Femur (tissue), 1 donor: ENCODE results near the gene ZNHIT1.
"Not testable (repeated sequence)": the region's sequence is repeated elsewhere in the genome, so short reads cannot be mapped to it uniquely, and the experiment has no call there.

Source experiments
- DNase-seq: peaks from one replicate; pipeline ENCODE4 v3.0.0-alpha.2; 2017

Gene ZNHIT1

DNA sequence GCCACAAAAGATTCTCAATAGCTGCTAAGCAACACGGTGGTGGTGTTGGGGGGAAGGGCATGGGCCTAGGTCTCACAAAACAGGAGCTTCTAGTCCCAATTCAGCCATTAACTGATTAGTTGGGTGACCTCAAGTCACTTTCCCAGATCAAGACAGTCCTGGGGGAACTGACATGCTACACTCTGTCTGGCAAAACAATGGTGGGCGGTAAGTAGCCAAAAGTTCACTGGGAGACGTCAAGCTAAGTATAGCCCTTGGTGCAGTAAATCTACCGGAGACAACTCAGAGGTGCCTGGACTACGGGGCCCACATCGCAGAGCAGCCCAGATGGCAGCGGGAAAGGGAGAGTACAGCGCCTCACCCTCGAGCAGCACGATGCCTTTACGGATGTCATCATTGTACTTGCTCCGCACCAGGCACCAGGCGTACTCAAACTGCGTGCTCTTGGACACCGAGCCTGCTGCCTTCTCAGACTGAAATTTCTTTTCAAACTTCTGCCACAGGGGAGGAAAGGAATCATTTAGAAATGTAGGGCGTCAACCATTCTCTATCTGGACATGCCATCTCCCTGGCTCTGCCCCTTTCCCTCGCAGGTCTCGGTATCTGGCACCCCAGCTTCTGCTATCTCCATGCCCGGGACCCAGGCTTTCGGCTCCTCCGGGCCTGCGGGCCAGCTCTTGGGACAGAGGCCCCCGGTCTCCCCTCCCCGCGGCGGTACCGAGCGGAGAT is 25.8 kb downstream of the ZNHIT1 start:
- no peak for DNase-seq

DNA sequence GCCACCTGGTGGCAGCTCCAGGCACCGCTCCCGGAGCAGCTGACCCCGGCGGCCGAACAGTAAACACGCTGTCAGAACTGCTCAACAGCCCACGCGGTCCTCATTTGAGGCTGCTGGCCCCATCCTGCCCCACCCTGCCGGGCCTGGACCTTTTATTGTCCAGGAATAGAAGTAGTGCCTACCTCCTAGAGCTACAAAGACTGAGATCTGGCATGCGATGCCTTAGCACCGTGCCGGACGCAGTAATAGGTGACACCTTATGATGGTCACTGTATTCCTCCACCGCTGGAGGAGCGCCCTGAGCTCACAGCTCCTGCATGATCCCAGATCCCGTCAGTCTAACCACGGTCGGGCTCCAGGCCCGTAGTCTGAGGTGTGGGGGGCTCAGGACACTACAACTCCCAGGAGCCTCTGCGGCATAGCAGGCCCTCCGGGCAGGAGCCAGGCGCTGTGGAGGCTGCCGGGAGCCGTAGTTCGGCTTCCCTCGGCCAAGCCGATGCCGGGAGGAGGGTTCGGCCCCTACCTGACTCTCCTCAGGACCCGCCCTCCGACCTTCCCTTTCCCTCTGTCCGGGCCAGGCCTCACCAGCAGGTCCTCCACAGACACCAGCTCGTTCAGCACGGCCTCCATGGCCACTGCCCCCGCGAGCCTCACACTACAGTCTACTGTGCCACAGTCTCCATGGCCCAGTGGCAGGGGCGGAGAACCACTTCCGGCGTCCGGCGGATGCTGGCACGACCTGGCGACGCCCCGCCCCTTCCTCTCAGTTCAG is 26.6 kb downstream of the ZNHIT1 start, which contains the start of gene FIS1:
Gene FIS1 (minus strand): TSS at position 707 of the 772 bp plus-strand sequence. CDS start 77 bp downstream, at position 630.
- DNase-seq, result peak; percentile 96

DNA sequence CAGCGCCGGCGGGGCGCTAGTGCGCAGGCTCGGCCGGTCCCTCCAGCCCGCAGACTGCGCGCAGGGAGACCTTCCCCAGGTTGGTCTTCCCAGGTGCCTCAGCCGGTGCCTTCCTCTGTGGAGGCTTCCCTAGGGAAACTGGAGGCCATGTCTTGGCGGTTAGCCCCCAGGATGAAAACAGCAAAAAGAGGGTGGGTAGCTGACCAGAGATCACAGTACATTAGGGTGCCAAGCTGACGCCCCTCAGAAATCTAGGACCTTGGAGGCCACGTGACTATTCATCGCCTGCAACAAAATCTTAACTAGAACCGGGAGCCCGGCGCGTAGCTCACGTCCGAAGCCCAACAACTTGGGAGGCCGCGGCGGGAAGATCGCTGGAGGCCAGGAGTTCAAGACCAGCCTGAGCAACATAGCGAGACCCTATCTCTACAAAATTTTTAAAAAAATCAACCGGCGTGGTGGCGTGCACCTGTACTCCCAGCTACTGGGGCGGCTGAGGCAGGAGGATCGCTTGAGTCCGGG is 27.2 kb downstream of the ZNHIT1 start:
- DNase-seq, result no peak

DNA sequence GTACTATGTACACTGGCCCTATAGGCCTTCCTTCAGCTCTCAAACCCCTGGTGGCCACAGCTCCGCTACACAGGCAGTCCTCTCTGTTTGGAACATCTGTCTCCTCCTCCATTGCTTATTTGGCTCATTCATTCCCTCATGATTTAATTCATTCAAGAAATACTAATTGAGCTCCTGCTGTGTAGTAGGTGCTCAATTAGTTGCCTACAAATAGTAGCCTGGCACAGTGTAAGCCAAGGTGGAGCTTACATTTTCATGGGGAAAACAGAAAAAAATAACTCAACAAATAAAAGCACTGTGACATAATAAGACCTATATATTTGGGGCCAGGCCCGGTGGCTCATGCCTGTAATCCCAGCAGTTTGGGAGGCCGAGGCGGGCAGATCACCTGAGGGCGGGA is 30.3 kb downstream of the ZNHIT1 start:
- DNase-seq, result no peak

- no peak for DNase-seq
These were observed 32.4 kb downstream of the ZNHIT1 start for GRCh38 chr7:101250324-101250723.

DNA sequence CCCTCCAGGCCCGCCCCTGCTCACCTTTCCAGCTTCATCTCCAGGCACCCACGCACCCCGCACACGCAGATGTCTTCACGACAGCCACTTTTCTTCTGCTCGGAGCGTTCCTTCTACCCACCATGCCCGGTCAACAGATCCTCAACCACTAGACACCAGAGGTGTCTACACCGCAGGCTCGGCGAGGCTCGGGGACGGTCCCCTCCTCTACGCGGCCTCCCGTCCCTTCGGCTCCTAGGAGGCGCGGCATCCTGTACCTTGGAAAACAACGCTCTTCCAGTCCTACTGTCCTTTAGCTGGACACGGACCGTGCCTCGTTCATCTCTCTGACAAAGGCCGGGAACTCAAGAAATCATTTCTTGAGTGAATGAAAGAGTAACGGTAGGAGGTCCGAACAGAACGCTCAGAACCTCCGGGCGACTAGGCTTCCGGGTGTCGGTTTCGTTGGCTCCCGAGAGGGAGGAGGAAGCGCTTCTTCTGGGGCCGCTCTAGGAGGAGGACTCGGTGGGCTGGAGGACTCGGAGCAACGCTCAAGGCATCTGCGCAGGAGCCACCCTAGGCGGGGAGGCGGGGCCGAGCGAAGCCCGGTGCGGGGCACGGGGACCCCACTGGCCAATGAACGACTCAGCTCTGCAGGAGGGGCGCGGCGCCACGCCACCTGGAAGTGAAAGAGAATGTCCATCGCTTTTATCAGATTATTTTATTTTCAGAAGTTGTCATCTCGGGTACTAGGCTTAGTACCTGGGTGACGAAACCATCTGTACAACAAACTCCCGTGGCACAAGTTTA is 34.1 kb downstream of the ZNHIT1 start:
- peak; percentile 98 for DNase-seq

DNA sequence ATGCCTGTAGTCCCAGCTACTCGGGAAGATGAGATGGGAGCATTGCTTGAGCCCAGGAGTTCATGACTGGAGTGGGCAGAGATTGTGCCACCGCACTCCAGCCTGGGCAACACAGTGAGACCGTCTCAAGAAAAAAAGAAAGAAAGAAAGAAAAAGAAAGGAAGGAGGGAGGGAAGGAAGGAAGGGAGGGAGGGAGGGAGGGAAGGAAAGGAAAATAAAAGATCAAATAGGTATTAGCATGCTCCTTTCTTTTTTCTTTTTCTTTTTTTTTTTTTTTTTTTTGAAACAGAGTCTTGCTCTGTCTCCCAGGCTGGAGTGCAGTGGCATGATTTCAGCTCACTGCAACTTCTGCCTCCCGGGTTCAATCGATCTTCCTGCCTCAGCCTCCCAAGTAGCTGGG is 35.2 kb downstream of the ZNHIT1 start:
- not testable (repeated sequence) for DNase-seq

- DNase-seq, result no peak
These were observed 37.8 kb downstream of the ZNHIT1 start for GRCh38 chr7:101255796-101256195.

- DNase-seq, result no peak
These were observed 40.3 kb downstream of the ZNHIT1 start for GRCh38 chr7:101258243-101258731.

- DNase-seq, result not testable (repeated sequence)
These were observed 46.2 kb downstream of the ZNHIT1 start for GRCh38 chr7:101264102-101264706.

DNA sequence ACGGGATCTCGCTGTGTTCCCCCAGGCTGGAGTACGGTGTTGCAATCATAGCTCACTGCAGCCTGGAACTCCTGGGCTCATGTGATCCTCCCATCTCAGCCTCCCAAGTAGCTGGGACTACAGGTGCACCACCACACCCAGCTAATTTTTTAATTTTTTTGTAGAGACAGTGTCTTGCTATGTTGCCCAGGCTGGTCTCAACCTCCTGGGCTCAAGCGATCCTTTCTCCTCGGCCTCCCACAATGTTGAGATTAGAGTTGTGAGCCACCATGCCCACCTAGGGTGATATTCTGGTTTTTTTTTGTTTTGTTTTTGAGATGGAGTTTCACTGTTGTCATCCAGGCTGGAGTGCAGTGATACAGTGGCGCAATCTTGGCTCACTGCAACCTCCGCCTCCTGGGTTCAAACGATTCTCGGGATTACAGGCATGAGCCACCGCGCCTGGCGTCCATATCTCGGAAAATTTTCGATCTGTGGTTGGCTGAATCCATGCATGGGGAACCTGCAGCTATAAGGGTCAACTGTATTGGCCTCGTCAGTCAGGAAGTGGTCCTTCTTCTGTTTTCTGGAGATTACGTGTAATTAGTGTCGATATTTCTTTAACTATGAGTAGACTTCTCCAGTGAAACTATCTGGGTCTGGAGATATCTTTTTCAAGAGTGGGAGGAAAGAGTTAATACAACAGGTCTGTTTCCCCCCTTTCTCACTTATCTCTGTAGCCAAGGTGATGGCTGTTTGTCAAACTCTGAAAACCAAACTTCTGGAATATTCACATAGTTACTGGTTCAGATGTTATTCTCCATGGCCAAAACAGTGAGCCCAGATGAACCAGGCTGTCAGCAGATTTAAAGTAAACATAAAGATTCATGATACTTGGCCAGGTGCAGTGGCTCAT is 47.9 kb downstream of the ZNHIT1 start:
- DNase-seq, result no peak

GRCh38 chr7:101269664-101270063 is 51.7 kb downstream of the ZNHIT1 start:
- DNase-seq, result no peak

DNA sequence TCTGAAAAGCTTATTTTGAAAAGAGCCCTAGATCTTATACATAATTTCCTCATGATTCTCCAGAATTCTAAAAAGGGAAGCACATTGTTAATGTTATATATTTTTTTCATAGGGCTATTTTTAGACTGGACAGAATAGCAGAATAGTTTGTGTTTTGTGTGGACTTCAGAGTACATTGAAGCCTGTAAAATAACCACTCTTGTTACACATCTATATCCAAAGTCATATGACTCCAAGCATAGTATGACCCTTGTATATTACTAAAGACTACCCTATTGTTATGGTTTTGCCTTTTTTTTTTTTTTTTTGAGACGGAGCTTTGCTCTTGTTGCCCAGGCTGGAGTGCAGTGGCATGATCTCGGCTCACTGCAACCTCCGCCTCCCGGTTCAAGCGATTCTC is 53.1 kb downstream of the ZNHIT1 start:
- no peak for DNase-seq

- DNase-seq, result no peak
These were observed 55.2 kb downstream of the ZNHIT1 start for GRCh38 chr7:101273206-101273605.
